ENCODE data around the gene ADAMTS2.

The ADAMTS2 gene

GRCh38 chr5:179171251-179171815 lies 173.9 kb downstream of the ADAMTS2 start:
- Histone ChIP-seq H3K27me3 (replicated peaks in 2 of 5; ENCODE audit: control insufficient read depth in 4 of 5, insufficient read depth in 5 of 5, low read length in 4 of 5) (peaks cover 0 to 18% (median 4%) of the 10 kb centered on the region in 5 experiments), H3K9me3 (ENCODE audit: control extremely low read depth in 1 of 5, control insufficient read depth in 4 of 5, insufficient read depth in 2 of 5, low read depth in 1 of 5, low read length in 4 of 5) (no peaks in the 10 kb centered on the region), H3K27ac (ENCODE audit: insufficient read depth in 1 of 2, low read depth in 1 of 2, low read length in 2 of 2, poor library complexity in 1 of 2, severe bottlenecking in 2 of 2) (no peak overlapping the region), H3K36me3 (ENCODE audit: control insufficient read depth in 4 of 4, insufficient read depth in 4 of 4, low read length in 3 of 4) (no peaks in the 10 kb centered on the region), H3K4me1 (ENCODE audit: control extremely low read depth in 1 of 4, control insufficient read depth in 4 of 4, insufficient read depth in 4 of 4, low read length in 3 of 4) (peaks cover 0 to 9% (median 7%) of the 10 kb centered on the region in 4 experiments), H3K4me3 (ENCODE audit: control insufficient read depth in 1 of 7, extremely low read depth in 1 of 7, insufficient read depth in 4 of 7, low read depth in 2 of 7, low read length in 6 of 7) (no peak overlapping the region)
- ChIA-PET POLR2A (no interaction called here), CTCF (interaction anchor here (0.8 to 1.4 kb wide), 2 partner anchors 89 to 325 kb away, joined by 3 read pairs; no protein-coding TSS in a partner anchor)
- DNase-seq = no peak
- whole genome bisulfite sequencing (ENCODE audit: insufficient coverage) = 92% methylated on average over 6 of the region's 12 CpGs

GRCh38 chr5:179170606-179171005 lies 174.7 kb downstream of the ADAMTS2 start:
- peaks cover 0 to 12% (median 4%) of the 10 kb centered on the region in 5 experiments for H3K27me3 ChIP-seq (replicated peaks in 2 of 5; ENCODE audit: control insufficient read depth in 4 of 5, insufficient read depth in 5 of 5, low read length in 4 of 5)
- H3K4me3 ChIP-seq (ENCODE audit: control insufficient read depth in 1 of 7, extremely low read depth in 1 of 7, insufficient read depth in 4 of 7, low read depth in 2 of 7, low read length in 6 of 7) = no peak overlapping the region
- 94% methylated on average over 6 of the region's 6 CpGs for WGBS (ENCODE audit: insufficient coverage)
- DNase-seq = no peak
- H3K4me1 ChIP-seq (ENCODE audit: control extremely low read depth in 1 of 4, control insufficient read depth in 4 of 4, insufficient read depth in 4 of 4, low read length in 3 of 4) = peaks cover 0 to 9% (median 7%) of the 10 kb centered on the region in 4 experiments
- CTCF ChIA-PET = interaction anchor here (1.0 to 1.4 kb wide), 2 partner anchors 90 to 323 kb away, joined by 3 read pairs; no protein-coding TSS in a partner anchor
- no peaks in the 10 kb centered on the region for H3K9me3 ChIP-seq (ENCODE audit: control extremely low read depth in 1 of 5, control insufficient read depth in 4 of 5, insufficient read depth in 2 of 5, low read depth in 1 of 5, low read length in 4 of 5)
- POLR2A ChIA-PET = no interaction called here
- no peak overlapping the region for H3K27ac ChIP-seq (ENCODE audit: insufficient read depth in 1 of 2, low read depth in 1 of 2, low read length in 2 of 2, poor library complexity in 1 of 2, severe bottlenecking in 2 of 2)
- H3K36me3 ChIP-seq (ENCODE audit: control insufficient read depth in 4 of 4, insufficient read depth in 4 of 4, low read length in 3 of 4) = no peaks in the 10 kb centered on the region

GRCh38 chr5:179169836-179170235 lies 175.4 kb downstream of the ADAMTS2 start:
- DNase-seq = no peak
- Histone ChIP-seq H3K27ac (ENCODE audit: insufficient read depth in 1 of 2, low read depth in 1 of 2, low read length in 2 of 2, poor library complexity in 1 of 2, severe bottlenecking in 2 of 2) (no peak overlapping the region), H3K27me3 (replicated peaks in 2 of 5; ENCODE audit: control insufficient read depth in 4 of 5, insufficient read depth in 5 of 5, low read length in 4 of 5) (peaks cover 0 to 12% (median 4%) of the 10 kb centered on the region in 5 experiments), H3K9me3 (ENCODE audit: control extremely low read depth in 1 of 5, control insufficient read depth in 4 of 5, insufficient read depth in 2 of 5, low read depth in 1 of 5, low read length in 4 of 5) (no peaks in the 10 kb centered on the region), H3K36me3 (ENCODE audit: control insufficient read depth in 4 of 4, insufficient read depth in 4 of 4, low read length in 3 of 4) (no peaks in the 10 kb centered on the region), H3K4me3 (ENCODE audit: control insufficient read depth in 1 of 7, extremely low read depth in 1 of 7, insufficient read depth in 4 of 7, low read depth in 2 of 7, low read length in 6 of 7) (no peak overlapping the region), H3K4me1 (ENCODE audit: control extremely low read depth in 1 of 4, control insufficient read depth in 4 of 4, insufficient read depth in 4 of 4, low read length in 3 of 4) (peaks cover 0 to 9% (median 7%) of the 10 kb centered on the region in 4 experiments)
- WGBS (ENCODE audit: insufficient coverage) = no CpG with 5 or more reads among the region's 1 CpG
- CTCF ChIA-PET = interaction anchor here (1.0 to 1.4 kb wide), 2 partner anchors 91 to 324 kb away, joined by 3 read pairs; no protein-coding TSS in a partner anchor
- POLR2A ChIA-PET = no interaction called here

GRCh38 chr5:179168664-179169063 lies 176.6 kb downstream of the ADAMTS2 start:
- CTCF ChIA-PET = interaction anchor here (1.3 to 2.1 kb wide), 2 partner anchors 13 to 93 kb away, joined by 4 to 9 read pairs; no protein-coding TSS in a partner anchor
- Histone ChIP-seq H3K27ac (ENCODE audit: insufficient read depth in 1 of 2, low read depth in 1 of 2, low read length in 2 of 2, poor library complexity in 1 of 2, severe bottlenecking in 2 of 2) (no peak overlapping the region), H3K27me3 (replicated peaks in 2 of 5; ENCODE audit: control insufficient read depth in 4 of 5, insufficient read depth in 5 of 5, low read length in 4 of 5) (peaks cover 0 to 12% (median 4%) of the 10 kb centered on the region in 5 experiments), H3K4me1 (ENCODE audit: control extremely low read depth in 1 of 4, control insufficient read depth in 4 of 4, insufficient read depth in 4 of 4, low read length in 3 of 4) (peaks cover 0 to 9% (median 7%) of the 10 kb centered on the region in 4 experiments), H3K36me3 (ENCODE audit: control insufficient read depth in 4 of 4, insufficient read depth in 4 of 4, low read length in 3 of 4) (no peaks in the 10 kb centered on the region), H3K9me3 (ENCODE audit: control extremely low read depth in 1 of 5, control insufficient read depth in 4 of 5, insufficient read depth in 2 of 5, low read depth in 1 of 5, low read length in 4 of 5) (no peaks in the 10 kb centered on the region), H3K4me3 (ENCODE audit: control insufficient read depth in 1 of 7, extremely low read depth in 1 of 7, insufficient read depth in 4 of 7, low read depth in 2 of 7, low read length in 6 of 7) (no peak overlapping the region)
- DNase-seq = no peak
- POLR2A ChIA-PET = no interaction called here
- WGBS (ENCODE audit: insufficient coverage) = 80% methylated on average over 6 of the region's 6 CpGs

- no peak overlapping the region for H3K4me3 ChIP-seq (ENCODE audit: control insufficient read depth in 1 of 7, extremely low read depth in 1 of 7, insufficient read depth in 4 of 7, low read depth in 2 of 7, low read length in 6 of 7)
- ChIA-PET POLR2A (interaction anchor here (0.6 kb wide), 1 partner anchor 654 kb away, joined by 3 read pairs; no protein-coding TSS in a partner anchor), CTCF (interaction anchor here (0.7 to 3.3 kb wide), 7 partner anchors 8 to 328 kb away, joined by 3 to 33 read pairs (median 4); no protein-coding TSS in a partner anchor)
- no peaks in the 10 kb centered on the region for H3K36me3 ChIP-seq (ENCODE audit: control insufficient read depth in 4 of 4, insufficient read depth in 4 of 4, low read length in 3 of 4)
- DNase-seq = peak in 1 of 3 donors; percentile 5
- H3K4me1 ChIP-seq (ENCODE audit: control extremely low read depth in 1 of 4, control insufficient read depth in 4 of 4, insufficient read depth in 4 of 4, low read length in 3 of 4) = peaks cover 0 to 9% (median 7%) of the 10 kb centered on the region in 4 experiments
- 93% methylated on average over 8 of the region's 12 CpGs for WGBS (ENCODE audit: insufficient coverage)
- peaks cover 0 to 12% (median 4%) of the 10 kb centered on the region in 5 experiments for H3K27me3 ChIP-seq (replicated peaks in 2 of 5; ENCODE audit: control insufficient read depth in 4 of 5, insufficient read depth in 5 of 5, low read length in 4 of 5)
- no peaks in the 10 kb centered on the region for H3K9me3 ChIP-seq (ENCODE audit: control extremely low read depth in 1 of 5, control insufficient read depth in 4 of 5, insufficient read depth in 2 of 5, low read depth in 1 of 5, low read length in 4 of 5)
- no peak overlapping the region for H3K27ac ChIP-seq (ENCODE audit: insufficient read depth in 1 of 2, low read depth in 1 of 2, low read length in 2 of 2, poor library complexity in 1 of 2, severe bottlenecking in 2 of 2)
Observed at GRCh38 chr5:179167871-179168451, 177.3 kb downstream of the ADAMTS2 start.

GRCh38 chr5:179166886-179167841 lies 178.1 kb downstream of the ADAMTS2 start:
- ChIA-PET CTCF (interaction anchor here (0.6 to 3.3 kb wide), 10 partner anchors 9 to 328 kb away, joined by 3 to 33 read pairs (median 4); no protein-coding TSS in a partner anchor), POLR2A (interaction anchor here (0.6 kb wide), 1 partner anchor 655 kb away, joined by 3 read pairs; no protein-coding TSS in a partner anchor)
- DNase-seq = peak; percentile 52 to 77 (median 73)
- WGBS (ENCODE audit: insufficient coverage) = 23% methylated on average over 53 of the region's 67 CpGs
- Histone ChIP-seq H3K36me3 (ENCODE audit: control insufficient read depth in 4 of 4, insufficient read depth in 4 of 4, low read length in 3 of 4) (no peaks in the 10 kb centered on the region), H3K4me1 (ENCODE audit: control extremely low read depth in 1 of 4, control insufficient read depth in 4 of 4, insufficient read depth in 4 of 4, low read length in 3 of 4) (peaks cover 0 to 9% (median 7%) of the 10 kb centered on the region in 4 experiments), H3K27ac (ENCODE audit: insufficient read depth in 1 of 2, low read depth in 1 of 2, low read length in 2 of 2, poor library complexity in 1 of 2, severe bottlenecking in 2 of 2) (no peak overlapping the region), H3K27me3 (replicated peaks in 2 of 5; ENCODE audit: control insufficient read depth in 4 of 5, insufficient read depth in 5 of 5, low read length in 4 of 5) (peaks cover 0 to 12% (median 4%) of the 10 kb centered on the region in 5 experiments), H3K4me3 (ENCODE audit: control insufficient read depth in 1 of 7, extremely low read depth in 1 of 7, insufficient read depth in 4 of 7, low read depth in 2 of 7, low read length in 6 of 7) (peak overlapping the region in 6 of 7 experiments; percentile 44 to 80 (median 60)), H3K9me3 (ENCODE audit: control extremely low read depth in 1 of 5, control insufficient read depth in 4 of 5, insufficient read depth in 2 of 5, low read depth in 1 of 5, low read length in 4 of 5) (peaks cover 0 to 5% (median 0%) of the 10 kb centered on the region in 5 experiments)

Data from common myeloid progenitor, CD34-positive (primary cell).